ENCODE measurements around the gene FAM107B. TPM values are rescaled to one million over a fixed set of nuclear protein-coding genes. Genes with fewer than 3 reads are reported as not detected.

FAM107B gene
- total RNA-seq, 1 experiment from 2014 or later, result 61.6 TPM

GRCh38 chr10:14587540-14588083 is 187.1 kb downstream of the FAM107B start:
- no peak for DNase-seq (ENCODE audit: low spot score)
- H3K9me3 ChIP-seq (ENCODE audit: low read depth, low read length, poor library complexity, severe bottlenecking), result no peaks in the 10 kb centered on the region
- peaks cover 8% of the 10 kb centered on the region for H3K4me1 ChIP-seq (ENCODE audit: insufficient read depth, low read length, poor library complexity, severe bottlenecking)
- no peak for TF ChIP-seq EZH2 (IDR thresholded peaks at IDR 0.05; ENCODE audit: borderline replicate concordance, low read depth, low read length, poor library complexity, severe bottlenecking)
- TF ChIP-seq CTCF (conservative IDR thresholded peaks at IDR 0.05; ENCODE audit: low read depth, low read length), result no peak
- CTCF ChIA-PET, result no interaction called here
- no peaks in the 10 kb centered on the region for H3K36me3 ChIP-seq (ENCODE audit: insufficient read depth, low read length, poor library complexity, severe bottlenecking)
- POLR2A ChIA-PET (ENCODE audit: low non-redundant PET), result interaction anchor here (0.6 kb wide), 1 partner anchor 18 kb away, joined by 3 read pairs; no protein-coding TSS in a partner anchor
- intact Hi-C loops (cut with micrococcal nuclease; ENCODE audit: unreplicated experiment), result no loop called here
- no peak overlapping the region for H3K27ac ChIP-seq (ENCODE audit: low read depth, low read length, poor library complexity, severe bottlenecking)
- BruUV-seq (replicated peaks), result no TSS peak
- H3K27me3 ChIP-seq (replicated peaks; ENCODE audit: insufficient read depth, low read depth, low read length, poor library complexity), result no peaks in the 10 kb centered on the region
- H3K4me3 ChIP-seq (ENCODE audit: low read depth, low read length, poor library complexity, severe bottlenecking), result no peak overlapping the region

GRCh38 chr10:14586901-14587300 is 187.8 kb downstream of the FAM107B start:
- H3K4me3 ChIP-seq (ENCODE audit: low read depth, low read length, poor library complexity, severe bottlenecking), result no peak overlapping the region
- no peaks in the 10 kb centered on the region for H3K36me3 ChIP-seq (ENCODE audit: insufficient read depth, low read length, poor library complexity, severe bottlenecking)
- ChIA-PET POLR2A (ENCODE audit: low non-redundant PET) (no interaction called here), CTCF (no interaction called here)
- no peaks in the 10 kb centered on the region for H3K27me3 ChIP-seq (replicated peaks; ENCODE audit: insufficient read depth, low read depth, low read length, poor library complexity)
- H3K9me3 ChIP-seq (ENCODE audit: low read depth, low read length, poor library complexity, severe bottlenecking), result no peaks in the 10 kb centered on the region
- H3K27ac ChIP-seq (ENCODE audit: low read depth, low read length, poor library complexity, severe bottlenecking), result no peak overlapping the region
- BruUV-seq (replicated peaks), result no TSS peak
- H3K4me1 ChIP-seq (ENCODE audit: insufficient read depth, low read length, poor library complexity, severe bottlenecking), result peaks cover 8% of the 10 kb centered on the region
- no peak for DNase-seq (ENCODE audit: low spot score)
- intact Hi-C loops (cut with micrococcal nuclease; ENCODE audit: unreplicated experiment), result no loop called here
- TF ChIP-seq EZH2 (IDR thresholded peaks at IDR 0.05; ENCODE audit: borderline replicate concordance, low read depth, low read length, poor library complexity, severe bottlenecking), result no peak
- TF ChIP-seq CTCF (conservative IDR thresholded peaks at IDR 0.05; ENCODE audit: low read depth, low read length), result no peak

- H3K27ac ChIP-seq (ENCODE audit: low read depth, low read length, poor library complexity, severe bottlenecking), result no peak overlapping the region
- H3K4me1 ChIP-seq (ENCODE audit: insufficient read depth, low read length, poor library complexity, severe bottlenecking), result peaks cover 8% of the 10 kb centered on the region
- no peaks in the 10 kb centered on the region for H3K9me3 ChIP-seq (ENCODE audit: low read depth, low read length, poor library complexity, severe bottlenecking)
- no peaks in the 10 kb centered on the region for H3K27me3 ChIP-seq (replicated peaks; ENCODE audit: insufficient read depth, low read depth, low read length, poor library complexity)
- CTCF ChIA-PET, result no interaction called here
- H3K4me3 ChIP-seq (ENCODE audit: low read depth, low read length, poor library complexity, severe bottlenecking), result no peak overlapping the region
- no peak for DNase-seq (ENCODE audit: low spot score)
- POLR2A ChIA-PET (ENCODE audit: low non-redundant PET), result no interaction called here
- TF ChIP-seq CTCF (conservative IDR thresholded peaks at IDR 0.05; ENCODE audit: low read depth, low read length) (no peak), EZH2 (IDR thresholded peaks at IDR 0.05; ENCODE audit: borderline replicate concordance, low read depth, low read length, poor library complexity, severe bottlenecking) (no peak)
- intact Hi-C loops (cut with micrococcal nuclease; ENCODE audit: unreplicated experiment), result no loop called here
- BruUV-seq (replicated peaks), result no TSS peak
- no peaks in the 10 kb centered on the region for H3K36me3 ChIP-seq (ENCODE audit: insufficient read depth, low read length, poor library complexity, severe bottlenecking)
Observed at GRCh38 chr10:14585287-14586193, 189.2 kb downstream of the FAM107B start.
